WI38 (cell line): ENCODE results near the gene ATG12.

Experiments
- H3K4me3 ChIP-seq: 2 replicates; pipeline ENCODE4 v1.5.1; 2011; ENCODE audit warnings: low read depth, mild to moderate bottlenecking, control low read depth, low read length
- CTCF ChIP-seq: IDR thresholded peaks from 2 replicates; pipeline ENCODE4 v1.5.1; 2012; ENCODE audit warnings: low read depth, mild to moderate bottlenecking, control low read depth, low read length

The ATG12 gene

DNA sequence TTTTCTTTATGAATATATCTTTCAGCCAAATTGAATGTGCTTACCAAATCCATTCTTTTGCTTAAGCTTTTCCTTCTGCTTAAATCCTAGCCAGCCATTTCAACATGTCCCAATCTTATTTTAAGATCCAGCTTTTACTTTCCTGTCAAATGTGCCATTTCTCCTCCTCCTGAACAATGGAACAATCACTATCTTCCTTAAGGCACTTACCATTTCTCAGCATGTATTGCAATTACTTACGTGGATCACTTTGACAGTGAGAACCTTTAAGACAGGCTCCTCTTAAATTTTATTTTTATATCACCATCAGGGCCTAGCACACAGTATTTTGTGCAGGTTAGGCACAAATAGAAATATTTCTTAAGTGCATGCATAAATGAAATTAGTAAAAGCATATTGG, 20.5 kb downstream of the ATG12 start:
- no peak for TF ChIP-seq CTCF
- H3K4me3 ChIP-seq = no peak overlapping the region

DNA sequence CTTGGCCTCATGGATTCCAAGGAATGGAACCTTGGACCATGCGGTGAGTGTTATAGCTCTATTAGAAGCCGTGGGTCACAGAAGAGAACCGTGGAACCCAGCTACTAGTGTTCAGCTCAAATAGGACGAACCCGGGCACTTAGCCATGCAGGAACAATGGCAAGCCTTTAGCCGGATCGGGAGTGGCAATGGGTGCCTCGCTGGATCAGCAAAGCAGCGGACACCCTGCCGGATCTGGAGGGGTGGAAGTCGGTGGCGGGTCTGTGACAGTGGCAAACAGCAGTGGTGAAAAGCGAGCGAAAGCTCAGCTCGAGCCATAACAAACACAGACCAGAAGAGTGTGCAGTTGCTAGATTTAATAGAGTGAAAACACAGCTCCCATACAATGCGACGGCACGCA, 22.5 kb downstream of the ATG12 start:
- no peak overlapping the region for H3K4me3 ChIP-seq

GRCh38 chr5:115817386-115817785, 24.0 kb downstream of the ATG12 start:
- H3K4me3 ChIP-seq = no peak overlapping the region
- no peak for TF ChIP-seq CTCF

More for the DNA sequence above, 22.5 kb downstream of the ATG12 start:
- TF ChIP-seq CTCF = no peak

DNA sequence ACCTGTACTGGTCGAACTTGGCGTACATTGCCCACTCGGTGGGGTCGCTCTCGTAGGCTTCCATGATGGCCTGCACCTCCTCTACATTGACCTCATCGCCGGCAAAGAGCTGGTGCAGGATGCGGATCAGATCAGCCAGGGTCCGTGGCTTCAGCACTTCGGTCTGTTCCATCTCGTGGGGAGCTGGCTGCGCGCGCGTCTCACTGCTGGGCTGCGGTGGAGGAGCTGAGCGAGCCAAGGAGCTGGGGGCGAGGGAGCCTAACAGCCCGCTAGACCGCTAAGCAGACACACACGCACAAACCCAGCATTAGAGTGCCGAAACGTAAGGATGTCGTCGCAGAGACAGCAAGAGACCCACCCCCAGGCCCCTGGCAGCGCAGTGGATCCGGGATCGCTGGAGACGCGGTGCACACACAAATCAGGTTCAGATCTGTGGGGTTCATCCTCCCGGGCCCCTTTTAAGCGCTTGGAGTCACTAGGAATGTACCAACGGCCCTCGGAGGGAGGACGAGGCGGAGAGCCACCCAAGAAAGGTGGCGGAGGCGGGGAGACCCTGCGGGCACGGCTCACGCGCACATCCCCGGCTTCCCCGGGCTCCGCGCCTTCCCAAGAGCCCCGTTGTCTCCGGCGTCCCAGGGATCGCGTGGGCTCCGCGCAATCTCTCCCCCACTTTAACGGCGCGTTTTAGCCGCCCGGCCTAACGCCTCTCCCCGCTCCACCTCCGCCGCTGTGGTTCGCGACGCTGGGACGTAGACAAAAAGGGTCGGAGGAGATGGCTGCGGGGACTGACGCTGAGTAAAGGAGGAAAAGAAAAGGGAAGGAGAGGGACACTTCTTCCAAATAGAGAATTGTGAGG, 24.9 kb downstream of the ATG12 start, which contains the start of gene CDO1:
CDO1 (minus strand) TSS at position 434 of the 856 bp plus-strand sequence; CDS start at position 172, 262 bp downstream.
- TF ChIP-seq CTCF = no peak
- H3K4me3 ChIP-seq = peak within 1 kb of the TSS; percentile 58

DNA sequence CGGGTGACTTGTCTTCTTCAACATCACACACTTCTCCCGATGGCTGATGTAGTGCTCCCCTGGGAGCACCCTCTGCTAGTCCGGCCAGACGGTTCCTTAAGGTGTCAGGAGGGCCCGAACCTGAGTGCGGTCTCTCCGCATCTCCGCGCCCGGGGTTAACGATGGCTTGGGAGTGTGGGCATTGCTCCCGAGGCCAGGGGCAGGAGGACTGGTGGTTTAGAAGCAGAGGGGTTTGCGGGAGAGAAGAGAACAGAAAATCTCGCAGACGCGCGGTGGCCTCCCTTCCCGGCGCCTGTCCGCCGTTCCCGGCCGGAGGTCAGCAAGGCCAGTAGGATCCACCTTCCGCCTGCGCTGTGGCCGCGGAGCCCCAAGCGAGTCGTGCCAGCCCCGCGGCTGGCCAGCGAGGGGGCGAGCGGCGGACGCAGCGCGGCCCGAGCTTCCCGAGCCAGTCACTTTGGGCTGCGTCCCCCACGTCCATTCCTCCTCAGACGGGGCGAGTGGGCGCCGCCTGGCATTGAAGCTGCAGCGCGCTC, 25.6 kb downstream of the ATG12 start:
- TF ChIP-seq CTCF = no peak
- H3K4me3 ChIP-seq = peak overlapping the region; percentile 58

GRCh38 chr5:115815006-115815692, 26.2 kb downstream of the ATG12 start:
- no peak overlapping the region; the same call in 1 of the 2 replicates for H3K4me3 ChIP-seq
- no peak for TF ChIP-seq CTCF

- no peak for TF ChIP-seq CTCF
- no peak overlapping the region for H3K4me3 ChIP-seq
Measured at GRCh38 chr5:115813719-115814118, 27.6 kb downstream of the ATG12 start.
